GM23338 (cell line): Measurements from ENCODE around the gene SSBP2. TPM values are rescaled to one million over a fixed set of nuclear protein-coding genes. Genes with fewer than 3 reads are reported as not detected.
A peak's percentile ranks its signal among the peaks of the same experiment; 100 is the strongest.

ENCODE experiments used
- ATAC-seq: fragments of 200-7000 bp; cut with Tn5 transposase; 3 replicates; pipeline ENCODE4 v1.9.1; 2020
- DNase-seq: peaks from one replicate; pipeline ENCODE4 v3.0.0-alpha.2; 2015; ENCODE audit warnings: low spot score
- H2AFZ ChIP-seq: fragments of 200-600 bp; sonication (generic); 2 replicates; pipeline ENCODE4 v1.8.0; 2016; ENCODE audit warnings: antibody characterized with exemption, mild to moderate bottlenecking, moderate library complexity
- H3F3A ChIP-seq: fragments of 200-600 bp; sonication (generic); replicated peaks from 2 replicates; pipeline ENCODE4 v1.8.0; 2017; ENCODE audit warnings: antibody characterized with exemption, mixed run types, low read depth
- H3K27ac ChIP-seq: fragments of 200-600 bp; sonication (generic); 2 replicates; pipeline ENCODE4 v1.6.1; 2016; ENCODE audit warnings: low read depth
- H3K27me3 ChIP-seq: fragments of 200-600 bp; sonication (generic); 2 replicates; pipeline ENCODE4 v1.8.0; 2016; ENCODE audit warnings: mild to moderate bottlenecking, mixed run types, moderate library complexity; ENCODE audit not compliant: insufficient read depth
- H3K36me3 ChIP-seq: fragments of 200-600 bp; sonication (generic); 2 replicates; pipeline ENCODE4 v1.8.0; 2016; ENCODE audit warnings: mild to moderate bottlenecking; ENCODE audit not compliant: insufficient read depth
- H3K4me1 ChIP-seq: fragments of 200-600 bp; sonication (generic); 2 replicates; pipeline ENCODE4 v1.8.0; 2016; ENCODE audit warnings: mild to moderate bottlenecking, moderate library complexity; ENCODE audit not compliant: insufficient read depth
- H3K4me2 ChIP-seq: fragments of 200-600 bp; sonication (generic); 2 replicates; pipeline ENCODE4 v1.7.1; 2017; ENCODE audit warnings: mixed run types
- H3K4me3 ChIP-seq: fragments of 200-600 bp; sonication (generic); 2 replicates; pipeline ENCODE4 v1.6.1; 2016; ENCODE audit warnings: mixed run types
- H3K79me2 ChIP-seq: fragments of 200-600 bp; sonication (generic); replicated peaks from 2 replicates; pipeline ENCODE4 v1.8.0; 2017; ENCODE audit warnings: mild to moderate bottlenecking; ENCODE audit not compliant: insufficient read depth
- H3K9me2 ChIP-seq: fragments of 200-600 bp; sonication (generic); 2 replicates; pipeline ENCODE4 v1.8.0; 2017; ENCODE audit not compliant: insufficient read depth
- H4K20me1 ChIP-seq: fragments of 200-600 bp; sonication (generic); replicated peaks from 2 replicates; pipeline ENCODE4 v1.8.0; 2017; ENCODE audit warnings: mild to moderate bottlenecking; ENCODE audit not compliant: insufficient read depth
- H3K27ac Mint-ChIP-seq: 2 replicates; pipeline ENCODE4 v1.8.0; 2020; ENCODE audit warnings: inconsistent platforms, mild to moderate bottlenecking, moderate library complexity, mixed read lengths
- H3K27me3 Mint-ChIP-seq: 3 replicates; pipeline ENCODE4 v1.8.0; 2022; ENCODE audit warnings: low read depth, mild to moderate bottlenecking, moderate library complexity, mixed read lengths, inconsistent platforms; ENCODE audit not compliant: insufficient read depth, poor library complexity
- H3K36me3 Mint-ChIP-seq: 3 replicates; pipeline ENCODE4 v1.8.0; 2021; ENCODE audit warnings: low read depth, mild to moderate bottlenecking, inconsistent platforms, moderate library complexity, mixed read lengths
- H3K4me1 Mint-ChIP-seq: 3 replicates; pipeline ENCODE4 v1.8.0; 2020; ENCODE audit warnings: mild to moderate bottlenecking, inconsistent platforms, mixed read lengths
- H3K4me3 Mint-ChIP-seq: 3 replicates; pipeline ENCODE4 v1.8.0; 2021; ENCODE audit warnings: moderate library complexity, mild to moderate bottlenecking, inconsistent platforms, mixed read lengths
- H3K9me3 Mint-ChIP-seq: 3 replicates; pipeline ENCODE4 v1.8.0; 2020; ENCODE audit warnings: moderate library complexity, mild to moderate bottlenecking, inconsistent platforms, mixed read lengths
- CREB1 ChIP-seq: fragments of 250-450 bp; sonication (Bioruptor Pico); IDR thresholded peaks from 2 replicates; pipeline ENCODE4 v1.5.0; 2020; ENCODE audit warnings: low read depth, mild to moderate bottlenecking, moderate library complexity
- CTCF ChIP-seq, 2 experiments: fragments of 200-600 bp in 1 of 2; sonication (generic) in 1 of 2; conservative IDR thresholded peaks; 2 replicates each; pipeline versions ENCODE4 v1.5.1 to v1.6.1; 2016 to 2017; ENCODE audit warnings: antibody characterized with exemption in 2 of 2, low read depth in 2 of 2, mild to moderate bottlenecking in 2 of 2, moderate library complexity in 1 of 2
- ETS1 ChIP-seq: IDR thresholded peaks from 2 replicates; pipeline ENCODE4 v1.6.1; 2016; ENCODE audit warnings: antibody characterized with exemption
- EZH2 ChIP-seq: fragments of 200-600 bp; sonication (generic); IDR thresholded peaks from one replicate; pipeline ENCODE4 v1.8.0; 2017; ENCODE audit warnings: antibody characterized with exemption, mild to moderate bottlenecking, low read depth; ENCODE audit not compliant: unreplicated experiment
- JUNB ChIP-seq: IDR thresholded peaks from one replicate; pipeline ENCODE4 v1.6.1; 2016; ENCODE audit warnings: antibody characterized with exemption; ENCODE audit not compliant: unreplicated experiment
- NANOG ChIP-seq: IDR thresholded peaks from 2 replicates; pipeline ENCODE4 v1.6.1; 2016; ENCODE audit warnings: antibody characterized with exemption, borderline replicate concordance
- POLR2AphosphoS5 ChIP-seq: IDR thresholded peaks from 2 replicates; pipeline ENCODE4 v1.6.1; 2016; ENCODE audit warnings: antibody characterized with exemption, low read depth
- REST ChIP-seq: IDR thresholded peaks from one replicate; pipeline ENCODE4 v1.6.1; 2018; ENCODE audit warnings: antibody characterized with exemption; ENCODE audit not compliant: unreplicated experiment
- STAT1 ChIP-seq: IDR thresholded peaks from one replicate; pipeline ENCODE4 v1.6.1; 2016; ENCODE audit warnings: antibody characterized with exemption; ENCODE audit not compliant: unreplicated experiment
- ZNF114 ChIP-seq: fragments of 250-450 bp; sonication (Bioruptor Pico); IDR thresholded peaks from 2 replicates; pipeline ENCODE4 v1.5.0; 2020; ENCODE audit warnings: mild to moderate bottlenecking, moderate library complexity
- ZNF331 ChIP-seq: fragments of 250-450 bp; sonication (Bioruptor Pico); IDR thresholded peaks from 2 replicates; pipeline ENCODE4 v1.5.0; 2020; ENCODE audit warnings: low read depth, mild to moderate bottlenecking, moderate library complexity
- ZNF462 ChIP-seq: fragments of 250-450 bp; sonication (Bioruptor Pico); IDR thresholded peaks from 2 replicates; pipeline ENCODE4 v1.5.0; 2020; ENCODE audit warnings: mild to moderate bottlenecking, moderate library complexity
- polyA plus RNA-seq: library from polyadenylated mRNA; unstranded; fragments of >200 nt; fragmentation: Nextera tagmentation; extraction: Ambion mirVana; gene quantifications from 2 replicates; pipeline ENCODE4 v1.2.1, GENCODE V29; 2016
- total RNA-seq: library from RNA; depleted of rRNA; stranded (reverse); fragments of >200 nt; shearing (Covaris generic); gene quantifications from 2 replicates; pipeline ENCODE4 v1.2.3, GENCODE V29; 2014

SSBP2 gene
- total and polyA plus RNA-seq, 2 experiments from 2014 or later: 21.5 to 24.7 TPM

GRCh38 chr5:81782811-81783210, 31.9 kb upstream of the SSBP2 start:
- TF ChIP-seq ZNF331 (CRISPR knock-in tag): no peak
- no peak for TF ChIP-seq ETS1
- no peak for TF ChIP-seq REST
- no peak for TF ChIP-seq ZNF462 (CRISPR knock-in tag)
- no peak for TF ChIP-seq POLR2AphosphoS5
- TF ChIP-seq STAT1: no peak
- no peak for TF ChIP-seq NANOG
- no peak for TF ChIP-seq CTCF (conservative IDR thresholded peaks at IDR 0.05; ENCODE audit: low read depth in 2 of 2)
- TF ChIP-seq EZH2: no peak
- TF ChIP-seq CREB1 (CRISPR knock-in tag): no peak
- TF ChIP-seq JUNB: no peak
- TF ChIP-seq ZNF114 (CRISPR knock-in tag): no peak
- no peaks in the 10 kb centered on the region for H3K36me3 ChIP-seq
- H3K4me3 ChIP-seq: no peak overlapping the region
- H3F3A ChIP-seq: no peaks in the 10 kb centered on the region
- DNase-seq (no peak), ATAC-seq (no peak)
- Mint-ChIP-seq H3K27me3 (peaks cover 4% of the 10 kb centered on the region), H3K36me3 (peaks cover 7% of the 10 kb centered on the region; the same call in 1 of the 3 replicates), H3K4me3 (no peak overlapping the region), H3K27ac (no peak overlapping the region), H3K4me1 (peaks cover 28% of the 10 kb centered on the region), H3K9me3 (peaks cover 3% of the 10 kb centered on the region; the same call in 1 of the 3 replicates)
- no peak overlapping the region for H3K27ac ChIP-seq
- H3K4me2 ChIP-seq: no peak overlapping the region
- H3K27me3 ChIP-seq: no peaks in the 10 kb centered on the region
- H3K79me2 ChIP-seq: no peaks in the 10 kb centered on the region
- peak overlapping the region; percentile 61; the same call in 1 of the 2 replicates for H2AFZ ChIP-seq
- H3K9me2 ChIP-seq: no peaks in the 10 kb centered on the region
- peaks cover 22% of the 10 kb centered on the region for H3K4me1 ChIP-seq
- no peaks in the 10 kb centered on the region for H4K20me1 ChIP-seq
